GM21619 (cell line): ENCODE measurements around the gene TIGAR.

Experiments
- ATAC-seq: cut with Tn5 transposase; IDR thresholded peaks from one replicate; pipeline ENCODE4 v1.9.1; 2021; ENCODE audit not compliant: unreplicated experiment

The TIGAR gene

DNA sequence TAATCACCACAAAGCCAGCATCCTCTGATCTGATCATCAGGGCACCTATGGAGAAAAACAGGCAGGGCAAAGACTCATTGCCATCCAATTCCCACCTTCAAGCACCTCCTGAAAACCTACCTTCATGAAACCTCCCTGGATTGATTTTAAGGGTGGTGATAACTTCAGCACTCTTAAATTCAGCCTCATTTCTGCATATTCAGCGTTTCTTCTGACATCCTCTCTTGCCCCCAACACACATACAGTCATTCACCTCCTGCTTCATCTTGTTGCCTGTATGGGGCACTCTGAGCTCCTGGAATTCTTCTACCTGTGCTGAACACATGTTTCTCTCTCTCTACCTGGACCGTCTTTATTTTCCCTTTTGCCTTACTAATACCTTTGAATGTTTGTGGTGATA is 51.6 kb downstream of the TIGAR start:
- no peak for ATAC-seq

DNA sequence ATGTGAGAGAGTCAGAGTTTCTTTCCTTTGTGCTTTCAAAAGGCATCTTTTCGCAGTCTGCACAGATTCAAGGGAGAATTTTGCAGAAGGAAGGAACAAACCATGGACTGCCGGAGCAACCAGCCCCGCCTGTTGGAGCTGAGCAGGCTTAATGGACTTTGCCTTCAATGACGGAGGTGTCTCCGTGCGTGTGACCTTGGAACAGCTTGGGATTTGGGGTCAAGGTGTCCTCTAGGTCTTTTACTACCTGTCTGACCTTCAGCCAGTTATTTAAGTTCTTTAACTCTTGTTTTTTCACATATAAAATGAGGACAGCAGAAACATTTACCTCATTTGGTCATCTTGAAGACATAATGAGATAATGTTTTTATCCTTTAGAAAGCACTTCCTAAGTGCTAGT is 54.4 kb downstream of the TIGAR start:
- no peak for ATAC-seq

DNA sequence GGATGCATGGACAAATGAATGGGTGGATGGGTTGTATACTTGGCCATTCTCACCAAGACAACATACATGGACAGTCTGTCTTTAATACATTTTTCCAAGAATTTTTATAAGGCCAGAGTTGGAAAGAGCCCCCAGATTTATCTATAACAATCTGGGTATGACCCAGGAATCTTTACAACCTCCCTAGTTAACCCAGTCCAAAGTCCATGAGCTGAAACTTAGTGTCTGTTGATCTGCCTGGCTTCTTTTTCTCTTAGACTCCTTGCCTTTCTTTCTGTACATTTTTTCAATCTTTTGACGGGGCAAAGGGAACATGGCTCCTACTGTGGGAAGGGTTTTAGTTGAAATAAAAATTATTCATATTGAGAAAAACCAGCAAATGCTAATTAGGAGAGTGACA is 57.8 kb downstream of the TIGAR start:
- ATAC-seq = no peak

DNA sequence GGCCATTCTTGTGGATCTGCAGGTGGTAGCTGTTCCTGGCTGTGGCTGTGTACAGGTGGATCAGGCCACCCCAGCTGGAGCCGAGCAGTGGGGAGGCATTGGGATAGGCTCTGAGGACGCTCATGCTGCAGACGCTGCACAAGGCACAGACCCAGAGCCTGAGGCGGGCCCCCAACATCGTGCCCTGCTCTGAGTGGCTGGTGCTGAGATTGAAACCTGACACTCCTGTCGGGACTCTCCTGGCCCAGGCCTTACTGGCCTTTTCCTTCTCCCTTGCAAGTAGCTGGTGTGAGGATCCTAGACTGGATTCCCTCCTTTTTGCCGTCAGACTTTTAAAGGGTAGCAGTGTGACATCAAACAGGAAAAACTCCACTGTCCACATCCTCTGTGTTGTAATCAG is 58.4 kb downstream of the TIGAR start, which contains the start of gene FGF23:
TSS of gene FGF23 (minus strand) at position 308 of the 400 bp plus-strand sequence. CDS start at position 178, 130 bp downstream.
- no peak for ATAC-seq

- ATAC-seq = no peak
Observed at GRCh38 chr12:4380332-4380731, 59.3 kb downstream of the TIGAR start.

DNA sequence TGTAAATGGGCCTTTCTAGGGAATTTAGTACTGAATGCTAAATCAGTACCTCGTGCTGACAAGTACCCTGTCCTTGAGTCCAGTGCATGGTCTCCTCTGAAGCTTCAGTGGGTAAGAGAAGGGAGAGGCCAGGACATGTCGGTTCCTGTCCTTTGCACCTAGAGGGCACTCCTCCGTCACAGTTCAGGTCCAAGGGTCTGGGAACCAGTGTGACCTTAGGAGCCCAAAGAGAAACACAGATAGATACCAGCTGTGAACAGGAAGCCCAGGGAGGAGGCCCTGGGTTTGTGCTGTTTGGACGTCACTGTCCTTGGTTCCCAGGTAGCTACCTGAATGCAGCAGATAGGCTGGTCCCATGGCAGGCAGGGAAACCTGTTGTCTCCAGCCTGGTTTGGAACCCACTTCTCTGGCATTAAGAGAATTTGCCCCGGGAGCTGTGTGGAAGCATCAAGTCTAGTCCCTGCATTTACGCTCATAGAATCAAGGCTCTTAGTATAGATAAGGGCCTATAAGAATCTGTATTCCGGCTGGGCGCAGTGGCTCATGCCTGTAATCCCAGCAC is 62.4 kb downstream of the TIGAR start:
- ATAC-seq = no peak

DNA sequence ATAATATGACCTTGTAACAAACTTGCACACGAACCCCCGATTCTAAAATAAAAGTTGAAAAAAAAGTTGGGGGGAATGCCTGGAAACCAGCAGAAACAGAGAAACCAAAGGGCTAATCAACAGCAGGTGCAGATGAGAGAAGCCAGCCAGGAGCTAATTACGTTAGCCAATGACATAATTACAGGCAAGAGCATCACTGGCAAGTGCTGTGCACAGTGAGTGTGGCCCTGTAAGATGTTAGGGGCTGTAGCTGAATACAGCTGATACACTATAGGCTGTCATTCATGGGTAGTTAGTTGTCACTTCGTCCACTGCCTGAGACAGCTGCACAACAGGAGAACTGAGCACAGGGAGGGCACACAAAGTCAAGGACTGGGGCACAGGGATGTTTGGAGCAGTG is 65.8 kb downstream of the TIGAR start:
- ATAC-seq = no peak

- no peak for ATAC-seq
Observed at GRCh38 chr12:4387607-4388006, 66.6 kb downstream of the TIGAR start.

GRCh38 chr12:4388032-4388431 is 67.0 kb downstream of the TIGAR start:
- no peak for ATAC-seq

DNA sequence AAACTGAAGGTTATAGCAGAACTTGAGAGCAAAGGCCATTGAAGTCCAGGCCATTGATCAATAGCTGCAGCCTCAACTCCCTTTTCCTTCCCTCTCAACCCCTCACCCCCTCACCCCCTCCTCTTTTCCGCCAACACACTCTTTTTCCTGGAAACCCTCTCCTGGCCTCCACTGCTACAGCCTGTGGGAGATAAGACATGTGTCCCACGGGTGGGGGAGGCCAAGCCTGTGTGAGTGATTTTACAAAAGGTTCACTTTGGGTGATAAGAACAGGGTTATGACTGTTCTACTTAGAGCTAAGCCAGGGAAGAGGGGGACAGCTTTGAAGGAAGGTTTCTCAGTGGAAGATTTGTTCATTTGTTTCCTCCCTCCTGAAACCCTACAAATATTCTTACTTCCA is 67.6 kb downstream of the TIGAR start:
- ATAC-seq = no peak

- ATAC-seq = no peak
Observed at GRCh38 chr12:4392223-4392742, 71.3 kb downstream of the TIGAR start.

DNA sequence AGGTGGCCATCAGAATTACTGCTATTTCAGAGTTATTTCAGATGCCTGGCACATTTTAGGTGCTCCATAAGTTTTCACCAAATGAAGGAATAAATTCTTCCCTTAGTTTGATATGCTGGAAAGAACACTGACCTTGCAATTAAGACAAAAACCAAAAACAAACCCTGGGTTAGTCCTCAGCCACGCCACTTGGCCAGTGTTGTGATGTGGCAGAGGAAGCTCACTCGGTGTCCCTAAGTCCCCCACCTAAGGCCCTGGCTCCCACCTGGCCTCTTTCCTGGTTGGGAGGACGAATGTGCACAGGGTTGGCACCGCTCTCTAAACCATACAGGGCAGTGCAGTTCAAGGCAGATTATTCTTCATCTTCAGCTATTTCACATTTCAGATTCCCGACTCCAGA is 72.2 kb downstream of the TIGAR start:
- no peak for ATAC-seq

GRCh38 chr12:4395818-4396217 is 74.8 kb downstream of the TIGAR start:
- no peak for ATAC-seq

DNA sequence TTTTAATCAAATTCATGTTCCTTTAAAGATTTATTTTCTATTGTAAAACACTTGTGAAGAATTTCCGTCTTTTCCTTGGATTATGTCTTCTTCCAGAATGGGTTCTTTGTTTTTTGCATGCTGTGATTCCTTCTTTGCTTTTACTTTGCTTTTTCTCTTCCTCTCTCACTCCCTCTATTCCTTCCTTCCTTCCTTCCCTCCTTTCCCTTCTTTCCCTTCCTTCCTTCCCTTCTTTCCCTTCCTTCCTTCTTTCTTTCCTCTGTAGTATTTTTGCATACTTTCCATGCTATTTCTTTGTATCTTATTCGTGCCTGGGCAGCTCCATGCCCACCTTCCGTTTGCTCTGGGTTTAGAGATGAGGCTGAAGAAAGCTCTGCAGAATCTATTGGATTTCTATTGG is 80.1 kb downstream of the TIGAR start:
- ATAC-seq = no peak

DNA sequence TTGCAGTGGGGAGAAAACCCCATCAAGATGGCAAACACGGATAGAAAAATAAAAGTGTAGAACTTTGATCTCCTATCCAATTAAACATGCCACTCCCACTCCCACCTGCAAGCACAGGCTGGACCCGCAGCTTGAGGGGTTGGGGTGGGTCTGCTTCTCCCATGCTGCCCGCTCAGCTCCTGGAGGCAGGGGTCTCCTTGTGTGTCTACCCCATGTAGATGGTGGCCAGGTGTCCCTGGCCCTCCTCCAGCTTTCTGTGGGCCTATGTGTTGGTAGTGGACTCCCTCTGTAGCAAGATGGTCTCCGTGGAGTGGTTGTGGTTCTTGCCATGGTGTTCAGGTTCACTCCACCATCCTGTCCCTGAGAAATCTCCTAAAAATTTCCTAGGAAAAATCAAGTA is 82.0 kb downstream of the TIGAR start:
- ATAC-seq = no peak
